NB4 (cell line): ENCODE measurements around the gene MARVELD2.

Experiments used
- CTCF ChIP-seq: IDR thresholded peaks from one replicate; pipeline ENCODE4 v1.5.1; 2012; ENCODE audit warnings: low read depth, low read length
- MAX ChIP-seq: IDR thresholded peaks from 2 replicates; pipeline ENCODE4 v1.6.1; 2011; ENCODE audit warnings: low read depth, low read length
- MYC ChIP-seq: IDR thresholded peaks from 2 replicates; pipeline ENCODE4 v1.6.1; 2011; ENCODE audit warnings: low read depth, low read length
- POLR2A ChIP-seq: IDR thresholded peaks from 2 replicates; pipeline ENCODE4 v1.6.1; 2011; ENCODE audit warnings: mild to moderate bottlenecking; ENCODE audit not compliant: insufficient read length; ENCODE audit errors: extremely low read depth

- TF ChIP-seq CTCF (no peak), POLR2A (no peak), MAX (no peak), MYC (no peak)
Measured at GRCh38 chr5:69454460-69455249, 39.7 kb downstream of the MARVELD2 start.
